Measurements from ENCODE around the gene NCKAP5L. TPM values are rescaled to one million over a fixed set of nuclear protein-coding genes. Genes with fewer than 3 reads are reported as not detected.
A peak's percentile ranks its signal among the peaks of the same experiment; 100 is the strongest.

The NCKAP5L gene
- total and polyA plus RNA-seq, 2 experiments from 2014 or later, result 10.2 to 37.0 TPM

DNA sequence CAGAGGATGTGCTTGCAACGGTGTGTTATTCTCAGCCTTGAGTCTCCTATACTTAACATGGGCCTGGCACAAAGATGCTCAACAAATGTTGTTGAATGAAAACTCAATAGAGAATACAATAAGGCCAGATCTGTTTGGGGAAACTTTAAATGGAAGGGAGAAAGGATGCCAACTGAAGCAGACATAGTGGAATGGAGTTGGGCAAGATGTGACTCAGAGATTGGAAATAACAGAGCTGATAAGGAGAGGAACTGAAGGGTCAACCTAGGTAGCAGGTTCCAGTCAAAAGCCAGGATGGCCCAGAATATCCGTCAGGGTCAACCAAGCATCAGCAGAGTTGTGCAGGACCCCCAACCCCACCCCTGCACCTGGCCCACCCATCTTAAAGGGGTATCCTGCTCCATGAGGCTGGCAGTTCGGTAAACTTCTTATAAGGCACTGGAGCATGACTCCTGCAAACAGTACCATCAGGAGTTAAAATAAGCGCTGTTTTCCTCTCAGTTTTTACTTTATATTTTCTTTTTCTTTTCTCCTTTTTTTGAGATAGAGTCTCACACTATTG lies 15.7 kb upstream of the NCKAP5L start:
- Histone ChIP-seq H3K27me3 (ENCODE audit: insufficient read depth) (no peaks in the 10 kb centered on the region), H3K4me1 (ENCODE audit: insufficient read depth) (peaks cover 9% of the 10 kb centered on the region; the same call in 1 of the 2 replicates), H2AFZ (no peak overlapping the region), H4K20me1 (replicated peaks; ENCODE audit: insufficient read depth) (no peaks in the 10 kb centered on the region), H3K79me2 (replicated peaks; ENCODE audit: insufficient read depth) (no peaks in the 10 kb centered on the region), H3K4me3 (no peak overlapping the region; the same call in 1 of the 2 replicates), H3F3A (replicated peaks; ENCODE audit: low read depth) (peaks cover 11% of the 10 kb centered on the region), H3K9me2 (ENCODE audit: insufficient read depth) (no peaks in the 10 kb centered on the region), H3K36me3 (ENCODE audit: insufficient read depth) (no peaks in the 10 kb centered on the region), H3K27ac (ENCODE audit: low read depth) (no peak overlapping the region; the same call in 1 of the 2 replicates), H3K4me2 (peak overlapping the region; percentile 94; the same call in 1 of the 2 replicates)
- DNase-seq (ENCODE audit: low spot score) (no peak), ATAC-seq (no peak)
- H3K27ac Mint-ChIP-seq, result no peak overlapping the region
- peak overlapping the region; percentile 96; the same call in 1 of the 3 replicates for H3K4me3 Mint-ChIP-seq
- peaks cover 10% of the 10 kb centered on the region for H3K27me3 Mint-ChIP-seq (ENCODE audit: insufficient read depth, low read depth, poor library complexity)
- H3K4me1 Mint-ChIP-seq, result peaks cover 14% of the 10 kb centered on the region
- no peak for TF ChIP-seq JUNB (IDR thresholded peaks at IDR 0.05; ENCODE audit: unreplicated experiment)
- no peak for TF ChIP-seq ZNF114 (CRISPR knock-in tag; IDR thresholded peaks at IDR 0.05)
- TF ChIP-seq STAT1 (IDR thresholded peaks at IDR 0.05; ENCODE audit: unreplicated experiment), result no peak
- TF ChIP-seq, protein P1, sequence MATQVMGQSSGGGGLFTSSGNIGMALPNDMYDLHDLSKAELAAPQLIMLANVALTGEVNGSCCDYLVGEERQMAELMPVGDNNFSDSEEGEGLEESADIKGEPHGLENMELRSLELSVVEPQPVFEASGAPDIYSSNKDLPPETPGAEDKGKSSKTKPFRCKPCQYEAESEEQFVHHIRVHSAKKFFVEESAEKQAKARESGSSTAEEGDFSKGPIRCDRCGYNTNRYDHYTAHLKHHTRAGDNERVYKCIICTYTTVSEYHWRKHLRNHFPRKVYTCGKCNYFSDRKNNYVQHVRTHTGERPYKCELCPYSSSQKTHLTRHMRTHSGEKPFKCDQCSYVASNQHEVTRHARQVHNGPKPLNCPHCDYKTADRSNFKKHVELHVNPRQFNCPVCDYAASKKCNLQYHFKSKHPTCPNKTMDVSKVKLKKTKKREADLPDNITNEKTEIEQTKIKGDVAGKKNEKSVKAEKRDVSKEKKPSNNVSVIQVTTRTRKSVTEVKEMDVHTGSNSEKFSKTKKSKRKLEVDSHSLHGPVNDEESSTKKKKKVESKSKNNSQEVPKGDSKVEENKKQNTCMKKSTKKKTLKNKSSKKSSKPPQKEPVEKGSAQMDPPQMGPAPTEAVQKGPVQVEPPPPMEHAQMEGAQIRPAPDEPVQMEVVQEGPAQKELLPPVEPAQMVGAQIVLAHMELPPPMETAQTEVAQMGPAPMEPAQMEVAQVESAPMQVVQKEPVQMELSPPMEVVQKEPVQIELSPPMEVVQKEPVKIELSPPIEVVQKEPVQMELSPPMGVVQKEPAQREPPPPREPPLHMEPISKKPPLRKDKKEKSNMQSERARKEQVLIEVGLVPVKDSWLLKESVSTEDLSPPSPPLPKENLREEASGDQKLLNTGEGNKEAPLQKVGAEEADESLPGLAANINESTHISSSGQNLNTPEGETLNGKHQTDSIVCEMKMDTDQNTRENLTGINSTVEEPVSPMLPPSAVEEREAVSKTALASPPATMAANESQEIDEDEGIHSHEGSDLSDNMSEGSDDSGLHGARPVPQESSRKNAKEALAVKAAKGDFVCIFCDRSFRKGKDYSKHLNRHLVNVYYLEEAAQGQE (IDR thresholded peaks at IDR 0.05; ENCODE audit: unreplicated experiment), result no peak
- TF ChIP-seq POLR2AphosphoS5 (IDR thresholded peaks at IDR 0.05; ENCODE audit: low read depth), result no peak
- TF ChIP-seq EZH2phosphoT487 (IDR thresholded peaks at IDR 0.05; ENCODE audit: unreplicated experiment), result no peak
- TF ChIP-seq EZH2 (IDR thresholded peaks at IDR 0.05; ENCODE audit: low read depth, unreplicated experiment), result no peak
- TF ChIP-seq, protein P2, sequence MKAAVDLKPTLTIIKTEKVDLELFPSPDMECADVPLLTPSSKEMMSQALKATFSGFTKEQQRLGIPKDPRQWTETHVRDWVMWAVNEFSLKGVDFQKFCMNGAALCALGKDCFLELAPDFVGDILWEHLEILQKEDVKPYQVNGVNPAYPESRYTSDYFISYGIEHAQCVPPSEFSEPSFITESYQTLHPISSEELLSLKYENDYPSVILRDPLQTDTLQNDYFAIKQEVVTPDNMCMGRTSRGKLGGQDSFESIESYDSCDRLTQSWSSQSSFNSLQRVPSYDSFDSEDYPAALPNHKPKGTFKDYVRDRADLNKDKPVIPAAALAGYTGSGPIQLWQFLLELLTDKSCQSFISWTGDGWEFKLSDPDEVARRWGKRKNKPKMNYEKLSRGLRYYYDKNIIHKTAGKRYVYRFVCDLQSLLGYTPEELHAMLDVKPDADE (IDR thresholded peaks at IDR 0.05), result no peak
- TF ChIP-seq ZNF462 (CRISPR knock-in tag; IDR thresholded peaks at IDR 0.05), result no peak
- TF ChIP-seq CREB1 (CRISPR knock-in tag; IDR thresholded peaks at IDR 0.05; ENCODE audit: low read depth), result no peak
- TF ChIP-seq ZNF331 (CRISPR knock-in tag; IDR thresholded peaks at IDR 0.05; ENCODE audit: low read depth), result no peak
- TF ChIP-seq NANOG (IDR thresholded peaks at IDR 0.05; ENCODE audit: borderline replicate concordance), result no peak
- TF ChIP-seq, protein P3, sequence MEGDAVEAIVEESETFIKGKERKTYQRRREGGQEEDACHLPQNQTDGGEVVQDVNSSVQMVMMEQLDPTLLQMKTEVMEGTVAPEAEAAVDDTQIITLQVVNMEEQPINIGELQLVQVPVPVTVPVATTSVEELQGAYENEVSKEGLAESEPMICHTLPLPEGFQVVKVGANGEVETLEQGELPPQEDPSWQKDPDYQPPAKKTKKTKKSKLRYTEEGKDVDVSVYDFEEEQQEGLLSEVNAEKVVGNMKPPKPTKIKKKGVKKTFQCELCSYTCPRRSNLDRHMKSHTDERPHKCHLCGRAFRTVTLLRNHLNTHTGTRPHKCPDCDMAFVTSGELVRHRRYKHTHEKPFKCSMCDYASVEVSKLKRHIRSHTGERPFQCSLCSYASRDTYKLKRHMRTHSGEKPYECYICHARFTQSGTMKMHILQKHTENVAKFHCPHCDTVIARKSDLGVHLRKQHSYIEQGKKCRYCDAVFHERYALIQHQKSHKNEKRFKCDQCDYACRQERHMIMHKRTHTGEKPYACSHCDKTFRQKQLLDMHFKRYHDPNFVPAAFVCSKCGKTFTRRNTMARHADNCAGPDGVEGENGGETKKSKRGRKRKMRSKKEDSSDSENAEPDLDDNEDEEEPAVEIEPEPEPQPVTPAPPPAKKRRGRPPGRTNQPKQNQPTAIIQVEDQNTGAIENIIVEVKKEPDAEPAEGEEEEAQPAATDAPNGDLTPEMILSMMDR (conservative IDR thresholded peaks at IDR 0.05; ENCODE audit: low read depth in 2 of 2), result no peak
- no peaks in the 10 kb centered on the region for H3K9me3 Mint-ChIP-seq
- H3K36me3 Mint-ChIP-seq (ENCODE audit: low read depth), result no peaks in the 10 kb centered on the region; the same call in 2 of the 3 replicates

Data from GM23338 (cell line).